SK-N-SH (cell line): ENCODE results near the gene LTBP1.

Experiments
- EZH2phosphoT487 ChIP-seq: fragments of 200-600 bp; sonication (generic); IDR thresholded peaks from 2 replicates; pipeline ENCODE4 v1.6.1; 2017; ENCODE audit warnings: low read depth, mixed run types, mild to moderate bottlenecking, antibody characterized with exemption, moderate library complexity, borderline replicate concordance
- FOXJ3 ChIP-seq: sonication (generic); formaldehyde crosslinking; IDR thresholded peaks from 2 replicates; pipeline ENCODE4 v1.5.1; 2020; ENCODE audit warnings: mild to moderate bottlenecking, missing genetic modification reagents
- GATA2 ChIP-seq: sonication (generic); formaldehyde crosslinking; IDR thresholded peaks from 2 replicates; pipeline ENCODE4 v1.5.0; 2020; ENCODE audit warnings: mild to moderate bottlenecking, missing genetic modification reagents
- REST ChIP-seq: IDR thresholded peaks from 2 replicates; pipeline ENCODE4 v1.6.1; 2012; ENCODE audit warnings: mild to moderate bottlenecking, low read depth, low read length, moderate library complexity

GRCh38 chr2:33029926-33030325, 83.2 kb downstream of the LTBP1 start:
- TF ChIP-seq REST (no peak), FOXJ3 (CRISPR knock-in tag) (no peak), EZH2phosphoT487 (no peak), GATA2 (CRISPR knock-in tag) (no peak)
